ENCODE results near the gene NLRP9.

- TF ChIP-seq EP300 (IDR thresholded peaks at IDR 0.05; ENCODE audit: borderline replicate concordance in 1 of 2, low read depth in 2 of 2, low read length in 2 of 2) (no peak), CREB1 (IDR thresholded peaks at IDR 0.05) (no peak), CTCF (IDR thresholded peaks at IDR 0.05; ENCODE audit: control extremely low read depth in 1 of 3, insufficient read depth in 1 of 3, low read depth in 1 of 3, low read length in 3 of 3) (no peak), CBX5 (IDR thresholded peaks at IDR 0.05; ENCODE audit: low read depth, low read length) (no peak), JUND (IDR thresholded peaks at IDR 0.05; ENCODE audit: low read length) (no peak), MAX (IDR thresholded peaks at IDR 0.05) (no peak), GABPA (IDR thresholded peaks at IDR 0.05; ENCODE audit: borderline replicate concordance, insufficient read depth, low read length) (no peak), SUZ12 (IDR thresholded peaks at IDR 0.05; ENCODE audit: low read length) (no peak), KDM1A (IDR thresholded peaks at IDR 0.05; ENCODE audit: borderline replicate concordance, low read length) (no peak)
Observed at GRCh38 chr19:55667958-55668357, 70.2 kb downstream of the NLRP9 start.

All from H1 (cell line).